MM.1S (cell line): Measurements from ENCODE around the gene RASGRP2.

Source experiments
- CTCF ChIP-seq: fragments of 300-600 bp; sonication (generic); IDR thresholded peaks from 2 replicates; pipeline ENCODE4 v1.5.1; 2016; ENCODE audit warnings: antibody characterized with exemption, low read length, mixed read lengths
- EZH2 ChIP-seq: fragments of 300-600 bp; sonication (generic); optimal IDR thresholded peaks from 2 replicates; pipeline ENCODE3; 2017; ENCODE audit warnings: low read depth, mild to moderate bottlenecking, antibody characterized with exemption, low read length, mixed read lengths
- EZH2phosphoT487 ChIP-seq: fragments of 300-600 bp; sonication (generic); IDR thresholded peaks from 2 replicates; pipeline ENCODE4 v1.6.1; 2018; ENCODE audit warnings: antibody characterized with exemption, low read length

- no peak for TF ChIP-seq CTCF
- no peak for TF ChIP-seq EZH2
- TF ChIP-seq EZH2phosphoT487 = no peak
Observed at GRCh38 chr11:64692764-64693331, 51.1 kb downstream of the RASGRP2 start.
